Measurements from ENCODE around the gene KLHL15. TPM values are rescaled to one million over a fixed set of nuclear protein-coding genes. Genes with fewer than 3 reads are reported as not detected.
"Not testable (repeated sequence)": the region's sequence is repeated elsewhere in the genome, so short reads cannot be mapped to it uniquely, and the experiment has no call there.

The KLHL15 gene
- total and polyA plus RNA-seq, 2 experiments from 2014 or later: 13.2 to 52.6 TPM

GRCh38 chrX:23980011-23980441 is 47.0 kb downstream of the KLHL15 start:
- peak; percentile 35 for DNase-seq (ENCODE audit: low spot score)
- WGBS (ENCODE audit: low lambda C conversion rate, missing lambda C conversion rate): 38% methylated on average over 5 of the region's 5 CpGs

GRCh38 chrX:23978491-23978890 is 48.5 kb downstream of the KLHL15 start:
- H3K9me2 ChIP-seq (replicated peaks; ENCODE audit: insufficient read depth): no peaks in the 10 kb centered on the region
- no peak overlapping the region for H3K27ac ChIP-seq
- no peak for DNase-seq (ENCODE audit: low spot score)
- H3K27me3 ChIP-seq: no peaks in the 10 kb centered on the region
- no peak overlapping the region for H3K4me3 ChIP-seq
- peaks cover 21% of the 10 kb centered on the region for H3K4me1 ChIP-seq (ENCODE audit: insufficient read depth)
- H3K36me3 ChIP-seq (replicated peaks; ENCODE audit: insufficient read depth, low read depth): no peaks in the 10 kb centered on the region
- no peaks in the 10 kb centered on the region for H3K79me2 ChIP-seq
- H3K4me2 ChIP-seq: no peak overlapping the region
- TF ChIP-seq EZH2phosphoT487 (IDR thresholded peaks at IDR 0.05; ENCODE audit: low read depth, severe bottlenecking, unreplicated experiment): no peak
- TF ChIP-seq EZH2 (IDR thresholded peaks at IDR 0.05; ENCODE audit: borderline replicate concordance): no peak
- no peak for TF ChIP-seq CTCF (IDR thresholded peaks at IDR 0.05; ENCODE audit: poor library complexity)
- H2AFZ ChIP-seq: no peak overlapping the region
- no peaks in the 10 kb centered on the region for H4K20me1 ChIP-seq (ENCODE audit: insufficient read depth, poor library complexity, severe bottlenecking)
- WGBS (ENCODE audit: low lambda C conversion rate, missing lambda C conversion rate): 95% methylated on average over 4 of the region's 4 CpGs
- H3K9me3 ChIP-seq (ENCODE audit: low read depth): no peaks in the 10 kb centered on the region

More at GRCh38 chrX:23980011-23980441, 47.0 kb downstream of the KLHL15 start:
- peaks cover 26% of the 10 kb centered on the region for H3K4me1 ChIP-seq (ENCODE audit: insufficient read depth)
- H3K36me3 ChIP-seq (replicated peaks; ENCODE audit: insufficient read depth, low read depth): no peaks in the 10 kb centered on the region
- H2AFZ ChIP-seq: no peak overlapping the region
- no peaks in the 10 kb centered on the region for H4K20me1 ChIP-seq (ENCODE audit: insufficient read depth, poor library complexity, severe bottlenecking)
- peaks cover 4% of the 10 kb centered on the region for H3K79me2 ChIP-seq
- TF ChIP-seq EZH2 (IDR thresholded peaks at IDR 0.05; ENCODE audit: borderline replicate concordance): no peak
- TF ChIP-seq EZH2phosphoT487 (IDR thresholded peaks at IDR 0.05; ENCODE audit: low read depth, severe bottlenecking, unreplicated experiment): no peak
- TF ChIP-seq CTCF (IDR thresholded peaks at IDR 0.05; ENCODE audit: poor library complexity): no peak
- H3K27ac ChIP-seq: peak overlapping the region; percentile 73
- no peaks in the 10 kb centered on the region for H3K9me2 ChIP-seq (replicated peaks; ENCODE audit: insufficient read depth)
- H3K27me3 ChIP-seq: no peaks in the 10 kb centered on the region
- no peak overlapping the region for H3K4me3 ChIP-seq
- no peaks in the 10 kb centered on the region for H3K9me3 ChIP-seq (ENCODE audit: low read depth)
- peak overlapping the region; percentile 41 for H3K4me2 ChIP-seq

- DNase-seq (ENCODE audit: low spot score); H3K9me2 ChIP-seq (replicated peaks; ENCODE audit: insufficient read depth); H3K4me3 ChIP-seq; H3K9me3 ChIP-seq (ENCODE audit: low read depth); H3K36me3 ChIP-seq (replicated peaks; ENCODE audit: insufficient read depth, low read depth); H2AFZ ChIP-seq; H3K79me2 ChIP-seq; H3K27ac ChIP-seq; H4K20me1 ChIP-seq (ENCODE audit: insufficient read depth, poor library complexity, severe bottlenecking); H3K4me2 ChIP-seq; H3K27me3 ChIP-seq; H3K4me1 ChIP-seq (ENCODE audit: insufficient read depth): not testable (repeated sequence)
- 91% methylated on average over 8 of the region's 8 CpGs for WGBS (ENCODE audit: low lambda C conversion rate, missing lambda C conversion rate)
Measured at GRCh38 chrX:23965630-23966029, 61.4 kb downstream of the KLHL15 start.

GRCh38 chrX:23964191-23964590 is 62.8 kb downstream of the KLHL15 start:
- no peak for TF ChIP-seq EZH2phosphoT487 (IDR thresholded peaks at IDR 0.05; ENCODE audit: low read depth, severe bottlenecking, unreplicated experiment)
- TF ChIP-seq EZH2 (IDR thresholded peaks at IDR 0.05; ENCODE audit: borderline replicate concordance): no peak
- TF ChIP-seq CTCF (IDR thresholded peaks at IDR 0.05; ENCODE audit: poor library complexity): no peak
- Histone ChIP-seq H3K4me2 (no peak overlapping the region), H3K4me3 (no peak overlapping the region), H2AFZ (no peak overlapping the region), H3K27ac (no peak overlapping the region), H3K4me1 (ENCODE audit: insufficient read depth) (peaks cover 6% of the 10 kb centered on the region), H4K20me1 (ENCODE audit: insufficient read depth, poor library complexity, severe bottlenecking) (no peaks in the 10 kb centered on the region), H3K9me2 (replicated peaks; ENCODE audit: insufficient read depth) (no peaks in the 10 kb centered on the region), H3K79me2 (no peaks in the 10 kb centered on the region), H3K27me3 (no peaks in the 10 kb centered on the region), H3K36me3 (replicated peaks; ENCODE audit: insufficient read depth, low read depth) (no peaks in the 10 kb centered on the region), H3K9me3 (ENCODE audit: low read depth) (no peaks in the 10 kb centered on the region)
- 44% methylated on average over 5 of the region's 5 CpGs for WGBS (ENCODE audit: low lambda C conversion rate, missing lambda C conversion rate)
- no peak for DNase-seq (ENCODE audit: low spot score)

Measured in hepatocyte (in vitro differentiated cells).